HG02981 (cell line): ENCODE measurements around the gene MAST2.
"Not testable (repeated sequence)": the region's sequence is repeated elsewhere in the genome, so short reads cannot be mapped to it uniquely, and the experiment has no call there.

Experiments used
- ATAC-seq: cut with Tn5 transposase; IDR thresholded peaks from one replicate; pipeline ENCODE4 v1.9.1; 2021; ENCODE audit warnings: mild to moderate bottlenecking, moderate library complexity; ENCODE audit not compliant: unreplicated experiment

Gene MAST2

DNA sequence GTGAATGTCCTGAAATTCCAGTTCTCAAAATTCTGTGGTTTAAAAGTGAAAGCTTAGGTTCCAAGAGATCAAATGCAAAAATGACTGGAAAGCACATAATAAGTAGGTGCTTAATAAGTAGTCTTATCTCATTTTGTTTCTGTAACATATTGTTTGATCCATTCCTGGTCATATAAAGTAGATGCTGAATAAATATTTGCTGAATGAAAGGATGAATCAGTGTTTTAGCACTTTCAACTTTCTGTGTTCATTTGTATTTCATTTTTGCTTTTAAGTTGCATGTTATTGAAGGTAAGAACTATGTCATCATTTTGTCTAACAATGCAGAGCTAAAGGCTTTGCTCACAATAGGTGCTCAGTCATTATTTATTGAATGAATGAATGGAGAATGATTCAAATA is 6.3 kb downstream of the MAST2 start:
- ATAC-seq = no peak

DNA sequence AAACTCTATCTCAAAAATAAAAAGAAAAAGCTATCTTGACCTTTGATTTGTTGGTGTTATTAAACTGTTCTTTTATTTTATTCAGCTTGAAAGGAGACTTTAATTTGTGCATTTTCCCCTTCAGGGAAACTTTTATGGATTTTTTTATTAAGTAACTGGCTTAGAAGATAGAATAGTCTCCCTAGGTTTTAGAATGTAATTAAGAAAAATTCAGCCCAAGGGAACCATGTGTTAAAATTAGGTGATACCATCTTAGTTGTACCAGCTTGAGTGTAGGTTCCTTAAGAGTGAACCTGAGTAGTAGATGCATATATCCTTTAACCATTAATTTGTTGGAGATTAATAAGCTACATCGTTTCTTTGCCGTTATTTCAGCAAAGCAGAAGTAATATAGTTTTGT is 11.4 kb downstream of the MAST2 start:
- no peak for ATAC-seq

GRCh38 chr1:45815667-45816458 is 12.5 kb downstream of the MAST2 start:
- no peak for ATAC-seq

- no peak for ATAC-seq
Observed at GRCh38 chr1:45820173-45820572, 16.8 kb downstream of the MAST2 start.

- ATAC-seq = no peak
Observed at GRCh38 chr1:45820788-45821187, 17.4 kb downstream of the MAST2 start.

DNA sequence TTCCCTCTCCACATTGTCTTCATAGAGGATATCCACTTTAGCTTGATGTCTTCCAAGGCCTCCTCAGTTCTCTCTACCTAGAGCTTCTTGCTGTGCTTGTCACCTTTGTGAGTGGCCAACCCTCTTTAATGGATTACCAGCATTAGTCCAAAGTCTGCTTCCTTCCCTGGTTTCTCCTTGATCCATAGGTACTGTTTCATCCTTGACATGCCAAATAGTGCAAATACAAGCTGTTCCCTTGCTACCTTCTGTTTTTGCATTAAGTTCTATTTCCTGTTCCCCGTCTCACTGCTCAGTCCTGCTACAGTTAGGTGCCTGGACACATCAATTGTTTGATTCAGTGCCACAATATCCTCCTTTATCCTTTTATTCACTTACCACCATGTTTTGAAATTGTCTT is 19.2 kb downstream of the MAST2 start:
- no peak for ATAC-seq

GRCh38 chr1:45824607-45825006 is 21.2 kb downstream of the MAST2 start:
- no peak for ATAC-seq

- ATAC-seq = no peak
Observed at GRCh38 chr1:45827256-45827655, 23.8 kb downstream of the MAST2 start.

- ATAC-seq = no peak
Observed at GRCh38 chr1:45828841-45829240, 25.4 kb downstream of the MAST2 start.

- no peak for ATAC-seq
Observed at GRCh38 chr1:45833361-45833760, 29.9 kb downstream of the MAST2 start.

GRCh38 chr1:45834689-45835088 is 31.3 kb downstream of the MAST2 start:
- no peak for ATAC-seq

DNA sequence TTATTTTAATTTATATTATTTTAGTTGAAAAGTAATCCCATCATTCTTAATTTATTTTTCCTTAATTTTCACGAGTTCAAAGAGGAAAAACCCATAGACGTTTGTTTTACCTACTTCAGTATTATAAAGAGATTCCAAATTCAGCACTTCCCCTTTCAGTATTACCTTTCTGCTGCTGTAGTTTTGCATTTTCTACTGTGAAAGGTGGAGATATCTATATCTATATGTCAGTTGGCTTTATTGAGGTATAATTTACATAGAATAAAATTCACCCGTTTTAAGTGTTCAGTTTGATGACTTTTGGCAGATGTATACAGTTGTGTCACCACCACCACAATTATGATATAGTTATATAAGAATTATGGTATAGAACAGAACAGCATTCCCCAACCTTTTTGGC is 33.0 kb downstream of the MAST2 start:
- ATAC-seq = no peak

GRCh38 chr1:45836861-45837260 is 33.4 kb downstream of the MAST2 start:
- ATAC-seq = not testable (repeated sequence)

- ATAC-seq = not testable (repeated sequence)
Observed at GRCh38 chr1:45838322-45838721, 34.9 kb downstream of the MAST2 start.

- ATAC-seq = peak; percentile 36
Observed at GRCh38 chr1:45840704-45841103, 37.3 kb downstream of the MAST2 start.

- no peak for ATAC-seq
Observed at GRCh38 chr1:45842786-45843185, 39.4 kb downstream of the MAST2 start.

- no peak for ATAC-seq
Observed at GRCh38 chr1:45843474-45843905, 40.1 kb downstream of the MAST2 start.

GRCh38 chr1:45844000-45844399 is 40.6 kb downstream of the MAST2 start:
- ATAC-seq = not testable (repeated sequence)

DNA sequence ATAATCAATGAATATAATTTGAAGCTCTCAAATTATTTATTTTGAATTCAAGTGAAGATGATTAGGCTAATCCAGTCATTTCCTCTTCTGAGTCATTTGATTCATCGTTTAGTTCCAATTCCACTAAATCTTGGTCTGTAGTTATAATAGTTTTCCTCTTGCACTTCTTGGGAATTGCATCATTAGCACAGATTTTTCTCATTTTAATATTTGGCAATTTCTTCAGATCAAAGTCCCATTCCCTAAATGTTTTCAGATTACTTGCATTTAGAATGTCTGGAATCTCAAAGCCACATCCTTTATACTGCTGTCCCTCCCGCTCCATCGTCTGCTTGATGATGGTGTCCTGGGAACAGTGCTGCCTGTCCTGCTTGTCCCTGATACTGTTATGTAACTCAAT is 43.5 kb downstream of the MAST2 start:
- no peak for ATAC-seq

GRCh38 chr1:45848097-45848496 is 44.7 kb downstream of the MAST2 start:
- no peak for ATAC-seq

GRCh38 chr1:45848714-45849113 is 45.3 kb downstream of the MAST2 start:
- ATAC-seq = no peak

- ATAC-seq = no peak
Observed at GRCh38 chr1:45850017-45850416, 46.6 kb downstream of the MAST2 start.

DNA sequence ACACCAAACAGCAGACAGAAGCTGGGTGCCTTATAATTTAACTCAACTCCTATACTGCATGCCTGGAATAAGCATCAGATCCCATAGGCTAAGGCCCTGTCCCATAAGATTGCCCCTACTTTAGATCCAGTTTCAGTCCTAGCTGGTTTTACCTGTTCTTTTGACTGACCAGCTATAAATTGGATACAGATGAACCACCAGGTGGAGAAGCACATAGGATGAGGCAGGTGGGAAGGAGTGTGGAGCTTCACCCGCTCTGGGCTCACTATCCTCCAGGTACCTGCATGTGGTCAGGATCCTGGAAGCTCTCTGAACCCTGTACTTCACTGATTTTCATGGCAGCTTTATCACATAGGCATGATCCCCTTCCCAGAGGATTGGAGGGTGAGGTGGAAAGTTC is 51.3 kb downstream of the MAST2 start:
- ATAC-seq = no peak
